GM12865 (cell line): ENCODE data around the gene COX8A.

Experiments
- DNase-seq: peaks from one replicate; pipeline ENCODE4 v3.0.0; 2010; ENCODE audit warnings: low read depth
- H3K4me3 ChIP-seq: 2 replicates; pipeline ENCODE4 v1.5.1; 2011; ENCODE audit warnings: mild to moderate bottlenecking, low read depth, low read length, control low read depth
- TF ChIP-seq, protein P1 (sequence below): IDR thresholded peaks from 2 replicates; pipeline ENCODE4 v1.5.1; 2011; ENCODE audit warnings: low read length, control low read depth, low read depth, inconsistent platforms; ENCODE audit not compliant: insufficient read depth; ENCODE audit errors: missing control alignments

The COX8A gene

DNA sequence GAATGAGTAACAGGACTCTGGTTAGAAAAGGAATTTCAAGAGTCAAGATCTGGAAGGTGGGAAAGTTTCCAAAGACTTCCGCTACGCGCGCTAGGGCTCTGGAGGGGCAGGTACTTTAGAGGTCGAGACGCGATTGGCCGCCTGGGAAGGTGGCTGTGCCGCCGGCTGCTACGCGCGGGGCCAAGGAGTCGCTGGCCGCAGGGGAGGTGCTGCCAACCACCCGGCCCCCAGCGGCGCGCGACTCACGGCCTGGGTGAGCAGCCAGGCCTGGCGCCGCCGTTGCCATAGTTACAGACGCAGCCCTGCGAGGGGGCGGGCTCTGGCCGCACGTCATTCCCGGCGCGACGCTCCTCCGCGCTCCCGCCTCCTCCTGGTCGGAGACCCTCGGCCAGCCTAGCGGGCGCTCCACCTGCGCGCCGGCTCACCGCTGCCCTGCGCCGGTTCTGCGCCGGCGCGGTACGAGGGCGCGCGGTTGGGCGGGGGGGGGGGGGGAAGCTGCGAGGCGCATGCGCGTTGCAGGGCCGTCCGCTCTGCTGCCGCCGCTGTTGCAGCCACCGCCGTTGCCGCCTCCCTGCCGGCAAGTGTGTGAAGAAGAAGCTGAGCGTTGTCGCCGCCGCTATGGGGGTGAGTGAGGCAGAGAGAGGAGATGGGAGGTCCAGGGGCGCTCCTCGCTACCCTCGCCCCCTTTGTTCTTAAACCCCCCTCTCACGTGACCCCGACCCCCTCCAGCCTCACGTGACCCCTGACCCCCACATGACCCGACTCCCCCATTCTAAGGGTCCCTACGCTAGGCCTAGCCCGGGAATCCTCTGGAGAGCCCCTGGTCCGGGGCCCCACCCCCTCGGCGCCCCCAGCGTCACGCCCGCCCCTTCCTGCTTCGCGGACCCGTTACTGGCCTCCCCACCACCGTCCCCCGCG, 35.7 kb upstream of the COX8A start, which contains the start of gene NAA40:
NAA40 (plus strand) TSS at position 524 of the 918 bp plus-strand sequence; CDS start at position 619, 95 bp downstream.
- H3K4me3 ChIP-seq, result peak within 1 kb of the TSS; percentile 93
- TF ChIP-seq, protein P1, sequence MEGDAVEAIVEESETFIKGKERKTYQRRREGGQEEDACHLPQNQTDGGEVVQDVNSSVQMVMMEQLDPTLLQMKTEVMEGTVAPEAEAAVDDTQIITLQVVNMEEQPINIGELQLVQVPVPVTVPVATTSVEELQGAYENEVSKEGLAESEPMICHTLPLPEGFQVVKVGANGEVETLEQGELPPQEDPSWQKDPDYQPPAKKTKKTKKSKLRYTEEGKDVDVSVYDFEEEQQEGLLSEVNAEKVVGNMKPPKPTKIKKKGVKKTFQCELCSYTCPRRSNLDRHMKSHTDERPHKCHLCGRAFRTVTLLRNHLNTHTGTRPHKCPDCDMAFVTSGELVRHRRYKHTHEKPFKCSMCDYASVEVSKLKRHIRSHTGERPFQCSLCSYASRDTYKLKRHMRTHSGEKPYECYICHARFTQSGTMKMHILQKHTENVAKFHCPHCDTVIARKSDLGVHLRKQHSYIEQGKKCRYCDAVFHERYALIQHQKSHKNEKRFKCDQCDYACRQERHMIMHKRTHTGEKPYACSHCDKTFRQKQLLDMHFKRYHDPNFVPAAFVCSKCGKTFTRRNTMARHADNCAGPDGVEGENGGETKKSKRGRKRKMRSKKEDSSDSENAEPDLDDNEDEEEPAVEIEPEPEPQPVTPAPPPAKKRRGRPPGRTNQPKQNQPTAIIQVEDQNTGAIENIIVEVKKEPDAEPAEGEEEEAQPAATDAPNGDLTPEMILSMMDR, result no peak
- DNase-seq, result peak; percentile 100

DNA sequence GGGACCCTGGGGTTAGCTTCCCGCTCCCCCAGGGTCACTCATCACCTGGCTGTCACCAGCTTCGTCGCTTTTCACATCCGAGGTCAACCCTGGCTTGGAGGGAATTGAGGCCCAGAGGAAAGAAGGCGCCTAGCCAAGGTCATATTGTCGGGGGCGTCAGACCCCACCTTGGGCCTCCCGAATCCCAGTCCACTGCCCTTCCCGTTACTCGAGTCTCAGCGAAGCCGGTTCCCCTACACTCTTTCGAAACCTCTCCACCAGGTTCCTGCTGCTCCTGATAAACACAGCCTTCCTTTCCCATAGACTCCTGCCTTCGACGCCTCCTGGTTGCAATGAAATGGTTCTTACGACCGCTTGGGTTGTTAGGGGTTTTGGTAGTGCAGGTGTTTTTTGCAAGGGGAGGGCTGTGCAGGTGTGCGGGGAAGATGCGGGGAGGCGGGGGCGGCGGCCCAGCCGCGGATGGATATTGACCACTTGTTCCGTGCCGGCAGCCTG, 35.0 kb upstream of the COX8A start:
- no peak for DNase-seq
- TF ChIP-seq, protein P1, result no peak
- peak overlapping the region; percentile 89 for H3K4me3 ChIP-seq

DNA sequence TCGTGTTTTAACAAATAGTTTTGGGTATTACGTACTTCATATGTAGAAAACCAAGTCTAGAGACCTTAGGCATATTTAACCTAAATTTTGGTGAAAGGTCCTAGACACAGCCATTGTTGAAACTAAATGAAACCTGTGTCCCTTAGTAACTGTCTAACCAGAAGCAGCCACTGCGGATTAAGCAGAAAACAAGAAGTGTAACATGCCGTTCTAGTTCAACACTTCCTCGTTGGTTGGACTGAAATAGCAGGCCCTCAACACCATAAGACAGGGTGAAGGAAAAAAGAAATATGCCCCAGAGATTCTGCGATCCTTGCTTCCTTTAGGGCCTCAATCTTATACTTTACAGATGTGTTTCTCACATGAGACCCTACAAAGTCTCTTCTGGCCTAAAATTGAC, 33.6 kb upstream of the COX8A start:
- no peak overlapping the region for H3K4me3 ChIP-seq
- no peak for DNase-seq
- TF ChIP-seq, protein P1, result no peak

DNA sequence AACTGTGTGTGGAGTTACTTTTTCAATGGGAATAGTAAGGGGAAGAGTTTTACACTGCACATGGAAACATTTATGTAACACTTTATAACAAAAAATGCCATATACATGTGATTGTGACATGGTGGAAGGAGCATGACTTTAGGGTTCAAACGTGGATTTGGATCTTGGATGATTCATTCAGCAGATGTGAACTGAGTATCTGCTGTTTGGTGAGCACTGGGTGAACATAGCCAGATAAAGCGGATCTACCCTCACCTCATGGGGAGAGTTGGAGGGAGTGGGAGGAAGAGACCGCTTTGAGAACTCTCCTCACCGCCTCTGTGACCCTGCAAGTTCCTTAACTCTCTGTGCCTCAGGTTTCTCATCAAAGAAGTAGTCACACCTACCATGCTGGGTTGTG, 32.5 kb upstream of the COX8A start:
- DNase-seq, result no peak
- no peak overlapping the region for H3K4me3 ChIP-seq

DNA sequence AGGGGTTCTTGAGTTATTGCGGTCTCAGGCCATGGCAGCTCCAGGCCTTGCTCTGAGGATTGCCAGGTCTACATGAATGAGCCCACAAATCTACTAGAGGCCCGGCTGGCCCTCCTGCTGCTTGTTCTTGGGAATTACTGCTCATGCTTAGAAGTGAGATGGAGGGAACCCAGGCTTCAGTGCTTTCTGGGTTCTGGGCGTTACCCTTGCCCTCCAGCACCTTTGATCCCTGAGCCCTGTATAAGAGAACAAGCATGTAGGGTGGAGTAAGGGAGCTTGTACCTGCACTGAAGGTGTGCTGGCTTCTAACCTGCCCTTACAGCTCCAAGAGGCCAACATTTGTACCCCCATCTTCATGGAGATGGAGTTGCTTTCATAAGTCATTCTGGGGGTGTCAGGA, 31.6 kb upstream of the COX8A start:
- no peak for DNase-seq
- no peak overlapping the region for H3K4me3 ChIP-seq
- TF ChIP-seq, protein P1, result no peak

More for the DNA sequence above, 32.5 kb upstream of the COX8A start:
- TF ChIP-seq, protein P1, result no peak

DNA sequence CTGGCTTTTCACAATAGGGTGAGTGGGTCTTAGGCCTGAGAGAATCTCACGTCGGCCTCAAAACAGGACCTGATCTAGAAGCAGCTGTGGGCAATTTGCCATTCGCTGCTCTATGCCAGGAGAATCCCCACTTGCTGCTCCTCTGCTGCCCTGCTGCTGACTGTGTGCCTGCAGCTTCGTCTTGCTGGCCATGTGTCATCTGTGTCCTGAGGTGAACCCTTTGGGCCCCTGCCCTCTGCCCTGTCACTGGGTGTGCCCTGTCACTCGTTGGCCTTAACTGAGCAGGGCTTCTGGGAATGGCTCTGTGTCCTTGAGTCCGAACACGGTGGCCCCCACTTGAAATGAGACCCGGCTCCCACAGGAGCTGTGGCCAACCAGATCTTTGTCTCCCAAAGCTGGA, 29.4 kb upstream of the COX8A start:
- DNase-seq, result no peak
- TF ChIP-seq, protein P1, result no peak
- no peak overlapping the region for H3K4me3 ChIP-seq
